ENCODE data around the gene PPARD. TPM values are rescaled to one million over a fixed set of nuclear protein-coding genes. Genes with fewer than 3 reads are reported as not detected.

PPARD gene
- total and polyA plus RNA-seq, 2 of the 13 experiments (the other 11 are each of a cell fraction or from before 2014, with no cell fraction given): 6.1 to 13.3 TPM

DNA sequence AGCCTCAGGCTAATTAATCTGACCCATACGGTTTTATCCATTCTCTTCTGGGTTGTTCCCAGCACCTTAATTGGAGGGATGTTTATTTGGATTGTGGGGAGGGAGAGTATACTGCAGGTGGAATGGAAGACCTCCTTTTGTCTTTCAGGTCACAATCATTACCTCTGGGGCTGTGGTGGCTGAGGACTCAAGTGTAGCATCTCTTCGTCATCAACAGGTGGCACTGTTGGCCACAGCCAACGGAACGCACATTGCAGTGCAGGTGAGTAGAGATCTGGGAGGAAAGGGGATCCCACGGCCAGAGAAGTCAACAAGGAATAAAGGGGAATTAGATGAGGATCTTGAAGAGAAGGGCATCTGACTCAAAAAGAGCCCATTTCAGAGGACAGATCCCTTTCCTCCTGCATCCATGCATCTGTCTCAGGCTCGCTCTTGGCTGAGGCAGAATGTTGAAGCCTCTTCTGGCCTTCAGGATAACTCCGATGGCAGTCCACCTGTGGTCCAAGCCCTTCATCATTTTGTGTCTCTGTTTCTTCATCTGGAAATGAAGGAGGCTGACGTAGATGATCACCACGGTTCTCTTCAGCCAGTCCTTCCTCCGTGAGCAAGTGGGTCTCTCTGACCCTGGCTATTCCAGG, 47.9 kb upstream of the PPARD start (continued):
- peak in 1 of 2 experiments; percentile 55; a peak in 1 of 4 replicates for TF ChIP-seq HMGXB4 (CRISPR knock-in tag; IDR thresholded peaks at IDR 0.05; ENCODE audit: borderline replicate concordance in 1 of 2, low read depth in 1 of 2)
- TF ChIP-seq ZMAT5 (CRISPR knock-in tag; IDR thresholded peaks at IDR 0.05; ENCODE audit: borderline replicate concordance, low read depth): no peak
- no peak for TF ChIP-seq RARG (CRISPR knock-in tag; IDR thresholded peaks at IDR 0.05; ENCODE audit: low read depth)
- TF ChIP-seq ZNF660 (CRISPR knock-in tag; IDR thresholded peaks at IDR 0.05; ENCODE audit: borderline replicate concordance, low read depth): no peak
- TF ChIP-seq PHF20 (CRISPR knock-in tag; IDR thresholded peaks at IDR 0.05): no peak
- 0 out of 2 replicates have a peak, but pooled peaks have one; percentile 21 for TF ChIP-seq CEBPG (CRISPR knock-in tag; IDR thresholded peaks at IDR 0.05)
- TF ChIP-seq GATAD1 (CRISPR knock-in tag; IDR thresholded peaks at IDR 0.05): peak; percentile 36; the same call in 1 of the 2 replicates
- 0 out of 2 replicates have a peak, but pooled peaks have one; percentile 17 for TF ChIP-seq KMT2A (CRISPR knock-in tag; IDR thresholded peaks at IDR 0.05)
- TF ChIP-seq ZNF580 (CRISPR knock-in tag; IDR thresholded peaks at IDR 0.05; ENCODE audit: borderline replicate concordance, low read depth): 0 out of 2 replicates have a peak, but pooled peaks have one; percentile 29
- TF ChIP-seq BRCA1 (CRISPR knock-in tag; IDR thresholded peaks at IDR 0.05): no peak
- TF ChIP-seq ZNF329 (CRISPR knock-in tag; IDR thresholded peaks at IDR 0.05; ENCODE audit: low read depth): no peak
- no peak for TF ChIP-seq TP53 (CRISPR knock-in tag; conservative IDR thresholded peaks at IDR 0.05)
- no peak for TF ChIP-seq THRA (CRISPR knock-in tag; IDR thresholded peaks at IDR 0.05; ENCODE audit: borderline replicate concordance)
- no peak for TF ChIP-seq PBX3 (CRISPR knock-in tag; IDR thresholded peaks at IDR 0.05; ENCODE audit: borderline replicate concordance)
- TF ChIP-seq, protein P1, sequence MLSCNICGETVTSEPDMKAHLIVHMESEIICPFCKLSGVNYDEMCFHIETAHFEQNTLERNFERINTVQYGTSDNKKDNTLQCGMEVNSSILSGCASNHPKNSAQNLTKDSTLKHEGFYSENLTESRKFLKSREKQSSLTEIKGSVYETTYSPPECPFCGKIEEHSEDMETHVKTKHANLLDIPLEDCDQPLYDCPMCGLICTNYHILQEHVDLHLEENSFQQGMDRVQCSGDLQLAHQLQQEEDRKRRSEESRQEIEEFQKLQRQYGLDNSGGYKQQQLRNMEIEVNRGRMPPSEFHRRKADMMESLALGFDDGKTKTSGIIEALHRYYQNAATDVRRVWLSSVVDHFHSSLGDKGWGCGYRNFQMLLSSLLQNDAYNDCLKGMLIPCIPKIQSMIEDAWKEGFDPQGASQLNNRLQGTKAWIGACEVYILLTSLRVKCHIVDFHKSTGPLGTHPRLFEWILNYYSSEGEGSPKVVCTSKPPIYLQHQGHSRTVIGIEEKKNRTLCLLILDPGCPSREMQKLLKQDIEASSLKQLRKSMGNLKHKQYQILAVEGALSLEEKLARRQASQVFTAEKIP (CRISPR knock-in tag; IDR thresholded peaks at IDR 0.05; ENCODE audit: borderline replicate concordance): no peak
- TF ChIP-seq ZNF383 (CRISPR knock-in tag; IDR thresholded peaks at IDR 0.05; ENCODE audit: borderline replicate concordance): no peak
- 0 out of 2 replicates have a peak, but pooled peaks have one; percentile 64 for TF ChIP-seq AHR (CRISPR knock-in tag; IDR thresholded peaks at IDR 0.05)
- no peak for TF ChIP-seq THYN1 (CRISPR knock-in tag; IDR thresholded peaks at IDR 0.05; ENCODE audit: borderline replicate concordance, low read depth)
- no peak for TF ChIP-seq ZNF530 (CRISPR knock-in tag; IDR thresholded peaks at IDR 0.05; ENCODE audit: low read depth)
- TF ChIP-seq GMEB2 (CRISPR knock-in tag; IDR thresholded peaks at IDR 0.05; ENCODE audit: low read depth): no peak
- TF ChIP-seq FOXA3 (CRISPR knock-in tag; IDR thresholded peaks at IDR 0.05): no peak

Measured in HepG2 (cell line).